ENCODE measurements around the gene KCNG2.

GRCh38 chr18:79868168-79868784 lies 70.5 kb downstream of the KCNG2 start:
- TF ChIP-seq CTCF (IDR thresholded peaks at IDR 0.05) (no peak), EP300 (IDR thresholded peaks at IDR 0.05) (no peak), POLR2A (IDR thresholded peaks at IDR 0.05; ENCODE audit: low read depth) (no peak)
